Fibroblast of villous mesenchyme (primary cell): ENCODE results near the gene KLHL12. TPM values are rescaled to one million over a fixed set of nuclear protein-coding genes. Genes with fewer than 3 reads are reported as not detected.
A peak's percentile ranks its signal among the peaks of the same experiment; 100 is the strongest.

Experiments
- DNase-seq: peaks from one replicate; pipeline ENCODE4 v3.0.0-alpha.2; 2010; ENCODE audit warnings: low read depth
- H3K4me3 ChIP-seq: 2 replicates; pipeline ENCODE4 v1.5.1; 2011; ENCODE audit warnings: low read depth, mild to moderate bottlenecking, low read length
- total RNA-seq: library from RNA; depleted of rRNA; stranded (reverse); fragments of >200 nt; gene quantifications from 2 replicates; pipeline ENCODE4 v1.2.3, GENCODE V29; 2012
- TF ChIP-seq, protein P1 (sequence below): IDR thresholded peaks from 2 replicates; pipeline ENCODE4 v1.5.1; 2012; ENCODE audit warnings: low read depth, mild to moderate bottlenecking, low read length; ENCODE audit not compliant: insufficient read depth

Gene KLHL12
- total RNA-seq, 1 donor: 35.4 TPM

DNA sequence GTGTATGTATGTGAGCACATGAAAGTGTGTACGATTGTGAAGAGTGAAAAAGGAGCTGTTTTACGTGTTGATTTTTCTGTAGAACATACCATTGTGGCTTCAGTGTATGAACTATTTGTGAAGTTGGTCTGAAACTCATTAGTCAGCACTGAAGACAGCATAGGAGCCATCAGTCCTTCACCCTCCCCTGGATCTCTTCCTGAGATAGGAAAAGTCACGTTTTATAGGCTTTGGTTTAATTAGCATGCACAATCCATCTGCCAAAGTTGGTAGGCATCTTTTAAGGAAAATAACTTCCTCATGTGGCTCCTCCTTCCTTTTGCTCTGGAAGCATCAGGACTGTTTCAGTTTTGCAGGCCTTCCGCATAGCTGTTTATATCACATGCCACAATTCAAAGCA lies 36.6 kb downstream of the KLHL12 start:
- no peak overlapping the region for H3K4me3 ChIP-seq
- TF ChIP-seq, protein P1, sequence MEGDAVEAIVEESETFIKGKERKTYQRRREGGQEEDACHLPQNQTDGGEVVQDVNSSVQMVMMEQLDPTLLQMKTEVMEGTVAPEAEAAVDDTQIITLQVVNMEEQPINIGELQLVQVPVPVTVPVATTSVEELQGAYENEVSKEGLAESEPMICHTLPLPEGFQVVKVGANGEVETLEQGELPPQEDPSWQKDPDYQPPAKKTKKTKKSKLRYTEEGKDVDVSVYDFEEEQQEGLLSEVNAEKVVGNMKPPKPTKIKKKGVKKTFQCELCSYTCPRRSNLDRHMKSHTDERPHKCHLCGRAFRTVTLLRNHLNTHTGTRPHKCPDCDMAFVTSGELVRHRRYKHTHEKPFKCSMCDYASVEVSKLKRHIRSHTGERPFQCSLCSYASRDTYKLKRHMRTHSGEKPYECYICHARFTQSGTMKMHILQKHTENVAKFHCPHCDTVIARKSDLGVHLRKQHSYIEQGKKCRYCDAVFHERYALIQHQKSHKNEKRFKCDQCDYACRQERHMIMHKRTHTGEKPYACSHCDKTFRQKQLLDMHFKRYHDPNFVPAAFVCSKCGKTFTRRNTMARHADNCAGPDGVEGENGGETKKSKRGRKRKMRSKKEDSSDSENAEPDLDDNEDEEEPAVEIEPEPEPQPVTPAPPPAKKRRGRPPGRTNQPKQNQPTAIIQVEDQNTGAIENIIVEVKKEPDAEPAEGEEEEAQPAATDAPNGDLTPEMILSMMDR: no peak
- DNase-seq: no peak

DNA sequence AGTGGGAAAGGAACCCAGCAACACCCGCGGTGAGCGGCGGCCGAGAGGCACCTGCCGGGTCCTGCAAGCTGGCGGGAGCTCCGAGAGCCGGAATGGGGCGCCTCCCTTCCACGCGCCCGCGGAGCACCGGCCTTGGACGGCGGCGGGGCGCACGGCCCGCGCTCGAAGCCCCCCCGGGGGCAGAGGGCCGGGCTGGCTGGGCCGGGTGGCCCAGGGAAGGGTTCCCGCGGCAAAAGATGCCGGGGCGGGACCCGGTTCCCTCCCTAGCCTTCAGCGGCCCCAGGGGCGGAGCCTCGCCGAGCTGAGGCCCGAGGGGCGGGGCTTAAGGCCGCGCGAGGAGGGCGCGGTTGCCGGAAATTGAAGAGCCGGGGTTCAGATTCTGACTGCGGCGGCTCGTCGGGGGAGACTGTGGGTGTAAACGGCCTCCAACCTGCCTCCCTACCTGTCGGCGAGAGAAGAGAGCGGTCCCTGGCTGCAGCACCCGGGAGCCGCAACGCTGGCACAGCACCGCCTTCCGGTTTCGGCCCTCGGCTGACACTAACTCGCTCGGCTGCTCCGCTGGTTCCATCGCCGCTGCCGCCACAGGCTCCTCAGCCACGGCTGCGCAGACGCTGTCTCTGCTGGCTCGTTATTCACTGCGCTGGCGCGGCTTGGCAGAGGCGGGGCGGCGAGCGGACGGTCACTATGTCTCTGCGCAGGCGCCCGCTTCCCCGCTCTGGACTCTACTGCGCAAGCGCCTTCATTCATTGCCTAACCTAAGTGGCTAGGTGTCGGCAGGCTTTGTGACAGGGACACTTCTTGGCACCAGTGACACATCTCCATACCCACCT lies 38.3 kb downstream of the KLHL12 start, which contains the start of gene RABIF:
TSS of gene RABIF (minus strand) at position 619 of the 830 bp plus-strand sequence. CDS start at position 568, 51 bp downstream.
- TF ChIP-seq, protein P1: no peak
- peak within 1 kb of the TSS; percentile 87 for H3K4me3 ChIP-seq
- DNase-seq: peak; percentile 93

DNA sequence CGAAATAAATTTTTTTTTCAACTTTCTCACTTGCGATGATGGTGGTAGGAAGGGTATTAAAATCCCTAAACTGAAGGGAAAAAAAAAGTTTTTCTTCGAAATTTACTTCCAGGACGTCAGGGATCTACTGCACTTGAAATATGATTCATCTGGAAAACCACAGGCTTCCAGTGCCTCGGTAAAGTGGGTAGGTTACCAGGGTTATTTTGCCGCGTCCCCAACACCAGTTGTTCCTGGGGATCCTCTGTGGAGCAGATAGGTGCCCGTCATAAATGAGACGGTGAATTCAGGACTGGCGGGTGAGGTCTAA lies 38.9 kb downstream of the KLHL12 start:
- TF ChIP-seq, protein P1: no peak
- peak overlapping the region; percentile 87 for H3K4me3 ChIP-seq
- DNase-seq: peak; percentile 31

DNA sequence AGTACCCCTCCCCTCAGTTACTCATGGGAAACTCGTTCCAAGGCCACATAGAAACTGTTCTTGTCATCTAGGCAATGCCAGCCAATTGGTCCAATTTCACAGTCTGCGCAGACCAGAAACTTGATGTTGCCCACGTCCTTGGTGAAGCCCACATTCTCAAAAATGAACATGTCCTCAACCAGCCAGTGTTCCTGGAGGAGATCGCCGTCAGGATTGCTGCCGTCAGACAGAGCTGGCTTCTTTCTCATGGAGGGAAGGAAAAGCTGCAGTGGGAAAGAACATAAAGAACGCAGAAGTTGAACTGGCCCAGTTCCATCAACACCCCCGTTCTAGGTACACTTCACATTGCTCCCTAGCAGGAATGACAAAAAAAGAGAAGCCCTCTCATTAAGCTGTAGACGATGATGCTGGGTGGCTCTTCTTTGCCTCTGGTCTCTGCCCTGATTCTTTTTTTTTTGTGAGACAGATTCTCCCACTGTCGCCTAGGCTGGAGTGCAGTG lies 46.0 kb downstream of the KLHL12 start:
- TF ChIP-seq, protein P1: no peak
- no peak for DNase-seq
- no peak overlapping the region for H3K4me3 ChIP-seq

DNA sequence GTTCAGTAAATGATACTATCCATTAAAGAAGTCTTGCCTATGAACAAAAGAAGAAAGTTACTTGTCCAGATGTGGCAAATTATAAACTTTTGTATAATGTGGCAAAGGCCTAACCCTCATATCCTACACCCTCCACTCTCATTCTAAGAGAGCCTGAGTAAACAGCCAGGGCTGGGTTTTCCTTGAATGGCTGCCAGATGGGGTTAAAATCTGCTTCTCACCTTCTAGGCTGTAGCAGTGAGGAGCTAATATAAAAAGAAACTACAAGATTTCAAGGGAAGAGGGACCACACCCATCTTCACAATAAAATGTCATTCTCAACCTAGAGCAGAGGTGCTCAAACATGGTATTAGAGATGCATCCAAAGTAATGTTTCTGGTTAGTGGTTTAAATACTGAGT lies 47.0 kb downstream of the KLHL12 start:
- TF ChIP-seq, protein P1: no peak
- H3K4me3 ChIP-seq: no peak overlapping the region
- no peak for DNase-seq

DNA sequence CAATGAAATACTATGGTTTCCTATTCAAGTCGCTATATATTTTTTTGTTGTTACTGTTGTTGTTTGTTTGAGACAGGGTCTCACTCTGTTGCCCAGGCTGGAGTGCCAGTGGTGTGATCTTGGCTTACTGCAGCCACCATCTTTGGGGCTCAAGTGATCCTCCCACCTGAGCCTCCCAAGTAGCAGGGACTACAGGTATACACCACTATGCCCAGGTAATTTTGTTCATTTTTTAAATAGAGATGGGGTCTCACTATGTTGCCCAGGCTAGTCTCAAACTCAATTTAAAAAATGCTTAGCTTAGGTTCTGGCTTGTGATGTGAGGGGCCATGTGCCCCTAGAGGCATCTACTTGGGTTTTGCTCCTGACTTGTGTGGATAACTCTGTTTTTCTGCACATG lies 47.9 kb downstream of the KLHL12 start:
- TF ChIP-seq, protein P1: no peak
- no peak for DNase-seq
- no peak overlapping the region for H3K4me3 ChIP-seq
